CMK (cell line): ENCODE data around the gene ALDH9A1.

Experiments
- DNase-seq: peaks from one replicate; pipeline ENCODE4 v3.0.0-alpha.2; 2010; ENCODE audit warnings: low read depth

ALDH9A1 gene

GRCh38 chr1:165623624-165624023, 74.7 kb downstream of the ALDH9A1 start:
- no peak for DNase-seq

GRCh38 chr1:165619647-165620151, 78.7 kb downstream of the ALDH9A1 start:
- DNase-seq, result no peak

- no peak for DNase-seq
Measured at GRCh38 chr1:165616987-165617546, 81.3 kb downstream of the ALDH9A1 start.

GRCh38 chr1:165616054-165616612, 82.2 kb downstream of the ALDH9A1 start:
- DNase-seq, result no peak
